Measurements from ENCODE around the gene PCDH12.

Gene PCDH12

GRCh38 chr5:141966275-141966962 lies 8.4 kb upstream of the PCDH12 start:
- DNase-seq, result no peak

DNA sequence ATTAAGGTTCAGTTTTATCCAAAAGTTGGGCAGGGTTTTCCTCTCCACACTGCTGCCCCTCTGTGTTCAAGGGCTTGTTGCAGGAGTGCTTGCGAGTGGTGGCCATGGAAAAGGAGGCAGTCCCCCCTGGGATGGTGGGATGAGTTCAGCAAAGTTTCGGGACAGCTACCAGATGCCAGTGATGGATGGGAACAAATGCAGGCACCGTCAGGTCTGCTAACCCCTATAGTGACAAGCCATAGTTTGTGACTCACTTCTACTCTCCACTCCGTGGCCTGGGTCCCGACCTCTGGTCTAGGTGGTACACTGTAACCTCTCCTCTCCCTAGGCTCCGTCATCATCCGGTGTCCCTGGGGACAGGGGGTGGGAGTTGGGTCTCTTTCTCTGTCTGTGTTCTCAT lies 7.1 kb upstream of the PCDH12 start:
- DNase-seq, result no peak

DNA sequence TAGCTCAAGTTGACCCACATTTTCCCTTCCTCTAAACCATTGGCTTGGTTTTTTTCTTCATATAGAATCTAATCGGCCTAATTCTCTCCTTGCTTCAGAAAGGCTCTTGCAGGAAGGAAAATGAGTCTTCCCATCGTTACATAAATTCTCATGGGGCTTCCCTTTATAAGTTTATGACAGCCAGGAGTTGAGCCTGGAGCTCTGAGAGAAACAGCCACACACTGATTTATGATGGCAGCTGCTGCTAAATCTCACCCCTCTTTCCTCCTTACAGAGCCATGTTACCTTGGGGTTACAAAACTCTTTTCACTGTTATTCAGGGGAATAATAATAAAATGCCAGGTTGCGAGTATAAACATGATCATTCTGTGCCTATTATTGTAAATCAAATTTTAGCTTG lies 5.7 kb upstream of the PCDH12 start:
- DNase-seq, result no peak

GRCh38 chr5:141961466-141961865 lies 3.5 kb upstream of the PCDH12 start:
- no peak for DNase-seq

- peak; percentile 39 for DNase-seq
These were observed 2.7 kb upstream of the PCDH12 start for GRCh38 chr5:141960449-141961323.

- no peak for DNase-seq
These were observed 2.0 kb upstream of the PCDH12 start for GRCh38 chr5:141960018-141960417.

DNA sequence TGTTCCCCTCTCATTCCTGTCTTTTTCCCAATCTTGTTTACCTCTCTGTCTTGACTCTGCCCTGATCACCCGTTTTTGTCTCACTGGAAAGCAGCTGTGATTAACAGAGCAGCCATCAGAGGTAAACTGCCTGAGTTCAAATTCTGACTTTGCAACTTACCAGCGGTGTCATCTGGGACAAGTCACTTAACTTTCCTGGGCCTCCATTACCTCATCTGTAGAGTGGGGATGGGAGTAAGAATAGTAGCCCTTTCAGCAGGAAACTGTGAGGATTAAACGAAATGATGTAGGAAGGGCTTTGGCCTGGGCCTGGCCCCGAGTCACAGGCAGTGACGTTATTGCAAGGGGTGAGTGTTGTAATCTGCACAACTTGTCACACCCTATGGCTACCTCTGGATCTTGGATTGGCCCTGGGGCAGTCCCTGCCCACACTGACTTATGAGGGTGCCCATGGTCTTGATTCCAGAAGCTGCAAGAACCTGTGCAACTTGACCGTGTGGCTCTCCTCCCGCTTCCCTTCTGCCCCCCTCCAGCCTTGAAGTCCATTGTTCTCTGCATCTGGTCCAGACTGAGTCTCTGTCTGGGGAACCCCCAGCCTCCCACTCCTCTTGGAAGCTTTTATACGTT lies 657 bp upstream of the PCDH12 start:
- no peak for DNase-seq

GRCh38 chr5:141957367-141957996 lies 520 bp downstream of the PCDH12 start:
- DNase-seq, result no peak

GRCh38 chr5:141954194-141954593 lies 3.8 kb downstream of the PCDH12 start:
- DNase-seq, result no peak

GRCh38 chr5:141952020-141952419 lies 6.0 kb downstream of the PCDH12 start:
- no peak for DNase-seq

DNA sequence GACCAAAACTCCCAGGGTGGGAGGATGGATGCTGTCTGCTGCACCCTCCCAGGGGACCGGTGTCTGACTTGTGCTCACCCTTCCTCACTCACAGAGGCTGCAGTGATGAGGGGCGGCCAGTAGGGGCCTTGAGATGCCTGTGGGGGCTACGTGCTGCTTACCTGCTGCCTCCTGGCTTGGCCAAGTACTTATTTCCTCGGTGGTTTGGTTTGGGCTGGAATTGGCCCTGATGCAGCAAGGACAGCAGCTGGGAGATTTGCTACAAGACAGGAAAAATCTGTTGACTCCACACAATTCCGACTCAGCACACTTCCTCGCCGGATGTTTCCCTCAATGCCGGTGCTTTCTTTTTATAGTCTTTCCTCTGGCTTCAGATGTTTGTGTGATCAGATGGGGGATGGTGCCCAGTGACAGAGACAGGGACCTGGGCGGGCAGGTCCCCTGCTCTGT lies 6.6 kb downstream of the PCDH12 start:
- no peak for DNase-seq

GRCh38 chr5:141950207-141951005 lies 7.6 kb downstream of the PCDH12 start:
- DNase-seq, result no peak

- no peak for DNase-seq
These were observed 8.5 kb downstream of the PCDH12 start for GRCh38 chr5:141949511-141949910.

- DNase-seq, result no peak
These were observed 9.2 kb downstream of the PCDH12 start for GRCh38 chr5:141948812-141949211.

DNA sequence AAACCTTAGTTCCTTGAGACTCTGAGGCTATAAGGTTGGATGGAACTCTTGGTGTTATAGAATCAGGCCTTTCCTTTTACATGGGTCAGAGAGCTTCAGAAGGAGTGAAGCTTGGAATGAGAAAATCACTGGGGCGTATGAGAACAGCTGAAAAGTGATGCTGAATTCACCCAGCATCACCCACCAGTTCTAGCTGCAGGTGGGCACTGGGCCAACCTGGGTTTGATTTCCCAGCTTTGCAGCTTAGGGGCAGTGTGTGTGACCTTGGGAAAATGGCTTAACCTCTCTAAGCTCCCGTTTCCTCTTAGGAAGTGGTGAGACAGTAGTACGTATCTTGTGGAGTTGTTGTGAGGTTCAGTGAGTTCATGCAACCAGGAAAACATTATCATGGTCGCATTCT lies 10.7 kb downstream of the PCDH12 start:
- DNase-seq, result no peak

- DNase-seq, result no peak
These were observed 12.4 kb downstream of the PCDH12 start for GRCh38 chr5:141945511-141946051.

- no peak for DNase-seq
These were observed 13.9 kb downstream of the PCDH12 start for GRCh38 chr5:141944076-141944475.

DNA sequence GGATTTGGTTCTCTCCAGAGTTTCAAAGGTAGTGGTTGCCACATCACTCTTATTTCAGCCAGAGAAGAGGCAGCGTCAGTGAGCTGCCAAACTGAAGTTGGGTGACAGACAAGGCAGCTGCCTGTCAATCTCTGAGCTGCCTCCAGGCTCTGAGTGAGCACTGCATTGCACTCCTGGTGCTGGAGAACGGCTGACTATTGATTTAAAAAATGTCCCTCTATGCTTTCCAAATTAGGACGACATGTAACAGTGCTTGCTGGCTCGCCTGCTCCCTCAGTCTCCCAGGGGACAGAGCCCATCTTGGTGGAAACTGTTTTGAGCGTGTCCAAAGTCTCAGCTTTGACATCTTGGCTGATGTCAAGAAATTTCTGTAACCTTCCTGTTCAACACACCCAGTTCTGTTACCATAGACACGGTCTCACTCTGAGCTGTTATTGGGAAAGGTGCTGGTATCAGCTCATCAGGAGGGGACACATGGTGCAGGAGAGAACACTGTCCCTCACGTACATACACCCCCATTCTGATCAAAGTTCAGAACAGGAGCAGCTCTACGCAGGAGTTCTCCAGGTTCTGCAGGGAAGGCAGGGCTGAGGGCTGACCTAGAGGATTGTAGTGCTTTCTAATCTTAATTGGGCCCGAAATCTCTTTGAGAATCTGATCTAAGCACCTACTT lies 15.7 kb downstream of the PCDH12 start:
- no peak for DNase-seq

DNA sequence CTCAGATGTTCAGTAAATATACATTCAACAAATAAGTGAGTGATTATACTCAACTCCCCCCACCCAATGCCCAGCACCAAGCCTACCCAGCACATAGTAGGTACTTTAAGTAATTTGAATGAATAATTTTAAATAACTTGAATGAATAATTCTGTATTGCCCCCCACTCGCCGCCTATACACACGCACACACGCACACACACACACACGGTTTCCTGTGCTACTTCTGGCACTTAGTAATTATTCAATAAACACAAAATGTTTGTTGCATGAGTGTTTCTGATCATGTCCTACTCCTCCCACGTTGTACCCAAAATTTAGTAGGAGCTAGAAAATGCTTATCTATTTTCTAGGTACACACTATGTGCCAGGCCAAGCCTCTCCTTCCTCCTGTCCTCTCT lies 16.2 kb downstream of the PCDH12 start:
- DNase-seq, result no peak

- DNase-seq, result no peak
These were observed 16.7 kb downstream of the PCDH12 start for GRCh38 chr5:141941307-141941706.

DNA sequence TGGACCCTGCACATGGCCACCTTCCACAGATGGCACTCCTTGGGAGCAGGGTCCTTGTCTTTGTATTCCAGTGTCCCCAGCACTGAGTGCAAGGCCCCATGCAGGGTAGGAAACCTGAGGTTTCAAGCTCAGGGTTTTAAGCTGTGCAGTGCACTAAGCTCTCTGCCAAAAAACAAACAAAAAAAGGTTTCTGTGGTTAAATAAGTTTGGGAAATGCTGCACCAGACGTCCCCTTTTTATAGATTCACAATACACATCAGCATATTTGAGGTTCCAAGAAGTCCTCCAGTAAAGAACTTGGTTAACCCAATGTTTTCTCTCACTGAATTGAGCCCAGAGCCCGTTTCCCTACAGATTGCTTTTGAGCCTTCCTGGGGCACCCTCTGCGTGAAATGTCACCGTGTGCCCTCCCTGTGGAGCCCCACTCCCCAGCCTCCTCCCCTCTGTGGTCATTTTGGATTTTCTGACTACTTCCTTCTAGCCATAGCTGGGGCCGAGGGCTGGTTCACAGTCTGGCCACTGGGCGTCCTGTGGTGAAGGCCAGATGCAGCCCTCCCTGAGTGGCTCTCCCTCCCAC lies 17.2 kb downstream of the PCDH12 start:
- DNase-seq, result no peak

Measured in NCI-H446 treated with DMSO at 0.1 percent for 48 hours (cell line).